GM12872 (cell line): ENCODE data around the gene HMGB4.
A peak's percentile ranks its signal among the peaks of the same experiment; 100 is the strongest.

ENCODE experiments used
- CTCF ChIP-seq: IDR thresholded peaks from 3 replicates; pipeline ENCODE4 v1.5.1; 2011; ENCODE audit warnings: low read depth, mild to moderate bottlenecking, low read length, moderate library complexity; ENCODE audit not compliant: insufficient read depth

HMGB4 gene

GRCh38 chr1:33864460-33865389 is 846 bp downstream of the HMGB4 start:
- no peak for TF ChIP-seq CTCF

GRCh38 chr1:33866281-33866680 is 2.4 kb downstream of the HMGB4 start:
- TF ChIP-seq CTCF = no peak

GRCh38 chr1:33867684-33868083 is 3.8 kb downstream of the HMGB4 start:
- TF ChIP-seq CTCF = no peak

- TF ChIP-seq CTCF = no peak
These were observed 8.4 kb downstream of the HMGB4 start for GRCh38 chr1:33872275-33872674.

- TF ChIP-seq CTCF = no peak
These were observed 8.8 kb downstream of the HMGB4 start for GRCh38 chr1:33872683-33873082.

- TF ChIP-seq CTCF = no peak
These were observed 10.8 kb downstream of the HMGB4 start for GRCh38 chr1:33874636-33875035.

GRCh38 chr1:33875862-33876261 is 12.0 kb downstream of the HMGB4 start:
- peak; percentile 60 for TF ChIP-seq CTCF
